Measurements from ENCODE around the gene DDAH1. TPM values are rescaled to one million over a fixed set of nuclear protein-coding genes. Genes with fewer than 3 reads are reported as not detected.

Gene DDAH1
- total and polyA plus RNA-seq, 7 donors, result 11.5 to 43.2 (median 25.2) TPM

DNA sequence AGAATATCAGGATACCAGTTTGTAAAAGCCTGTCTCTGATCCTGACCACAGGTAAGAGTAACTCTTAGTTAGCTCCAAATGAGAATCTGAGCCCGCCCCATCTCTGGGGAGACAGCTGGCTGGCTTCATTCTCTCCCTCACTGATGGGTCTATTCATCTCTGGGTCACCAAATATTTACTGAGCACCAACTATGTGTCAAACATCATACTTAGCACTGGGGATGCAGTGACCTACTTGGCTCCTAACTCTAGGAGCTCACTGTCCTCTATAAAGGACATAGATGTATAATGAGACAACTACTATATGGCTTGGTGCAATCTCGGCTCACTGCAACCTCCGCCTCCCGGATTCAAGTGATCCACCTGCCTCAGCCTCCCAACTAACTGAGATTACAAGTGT is 158.7 kb downstream of the DDAH1 start:
- peaks cover 0 to 8% (median 3%) of the 10 kb centered on the region in 4 donors for H3K4me1 ChIP-seq
- no peaks in the 10 kb centered on the region for H3K9me3 ChIP-seq
- DNase-seq, result no peak
- no peaks in the 10 kb centered on the region for H3K27me3 ChIP-seq
- no peak overlapping the region for H3K4me3 ChIP-seq
- intact Hi-C loops (cut with DNase I), result loop anchor here (5.0 to 10.0 kb wide), 2 partner anchors 401 to 579 kb away; partner anchors contain the start of gene ZNHIT6
- 94 to 95% methylated on average over 4 of the region's 4 CpGs for WGBS, 2 donors
- TF ChIP-seq POLR2A (IDR thresholded peaks at IDR 0.05) (no peak), EP300 (IDR thresholded peaks at IDR 0.05) (no peak), POLR2AphosphoS5 (IDR thresholded peaks at IDR 0.05) (no peak)
- TF ChIP-seq, protein P1, sequence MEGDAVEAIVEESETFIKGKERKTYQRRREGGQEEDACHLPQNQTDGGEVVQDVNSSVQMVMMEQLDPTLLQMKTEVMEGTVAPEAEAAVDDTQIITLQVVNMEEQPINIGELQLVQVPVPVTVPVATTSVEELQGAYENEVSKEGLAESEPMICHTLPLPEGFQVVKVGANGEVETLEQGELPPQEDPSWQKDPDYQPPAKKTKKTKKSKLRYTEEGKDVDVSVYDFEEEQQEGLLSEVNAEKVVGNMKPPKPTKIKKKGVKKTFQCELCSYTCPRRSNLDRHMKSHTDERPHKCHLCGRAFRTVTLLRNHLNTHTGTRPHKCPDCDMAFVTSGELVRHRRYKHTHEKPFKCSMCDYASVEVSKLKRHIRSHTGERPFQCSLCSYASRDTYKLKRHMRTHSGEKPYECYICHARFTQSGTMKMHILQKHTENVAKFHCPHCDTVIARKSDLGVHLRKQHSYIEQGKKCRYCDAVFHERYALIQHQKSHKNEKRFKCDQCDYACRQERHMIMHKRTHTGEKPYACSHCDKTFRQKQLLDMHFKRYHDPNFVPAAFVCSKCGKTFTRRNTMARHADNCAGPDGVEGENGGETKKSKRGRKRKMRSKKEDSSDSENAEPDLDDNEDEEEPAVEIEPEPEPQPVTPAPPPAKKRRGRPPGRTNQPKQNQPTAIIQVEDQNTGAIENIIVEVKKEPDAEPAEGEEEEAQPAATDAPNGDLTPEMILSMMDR (IDR thresholded peaks at IDR 0.05), result no peak
- no peaks in the 10 kb centered on the region for H3K36me3 ChIP-seq
- H3K27ac ChIP-seq, result no peak overlapping the region

DNA sequence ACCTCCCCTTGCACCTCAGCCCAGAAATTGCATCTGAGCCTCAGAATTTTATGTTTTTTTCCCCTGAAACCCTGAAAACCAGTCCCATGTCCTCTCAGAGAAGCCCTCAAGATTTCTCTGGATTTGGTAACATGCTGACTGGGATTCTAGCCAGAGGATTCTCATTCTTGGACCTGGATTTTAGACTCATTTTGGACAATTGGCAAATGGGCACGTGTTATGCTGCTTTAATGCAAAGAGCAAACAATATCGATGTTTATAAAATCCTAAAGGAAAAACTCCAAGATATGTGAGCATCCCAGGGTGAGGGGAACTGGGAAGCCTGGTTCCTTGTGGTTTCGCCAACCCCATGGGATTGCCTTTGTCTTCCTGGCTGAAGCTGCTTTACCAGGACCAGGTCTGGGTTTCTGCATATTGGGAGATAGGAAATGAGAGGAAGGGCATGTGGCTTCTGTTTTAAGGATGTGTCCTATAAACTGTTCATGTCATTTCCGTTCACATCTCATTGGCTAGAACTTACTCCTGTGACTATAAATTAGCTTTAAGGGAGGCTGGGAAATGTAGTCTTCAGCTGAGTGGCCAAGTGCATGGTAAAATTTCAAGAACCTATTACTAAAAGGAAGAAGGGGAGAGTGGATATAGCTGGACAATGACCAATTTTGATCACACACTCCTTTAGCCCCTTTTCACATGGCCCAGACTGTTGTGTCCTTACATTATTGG is 161.4 kb downstream of the DDAH1 start:
- WGBS, 2 donors, result 66 to 90% methylated on average over 4 of the region's 4 CpGs
- Histone ChIP-seq H3K27ac (no peak overlapping the region), H3K4me1 (peaks cover 0 to 8% (median 4%) of the 10 kb centered on the region in 4 donors), H3K36me3 (no peaks in the 10 kb centered on the region), H3K27me3 (no peaks in the 10 kb centered on the region), H3K4me3 (no peak overlapping the region), H3K9me3 (no peaks in the 10 kb centered on the region)
- TF ChIP-seq POLR2A (IDR thresholded peaks at IDR 0.05), result no peak
- TF ChIP-seq, protein P1 (IDR thresholded peaks at IDR 0.05), result no peak
- DNase-seq, result no peak
- intact Hi-C loops (cut with DNase I), result loop anchor here (10.0 kb wide), 1 partner anchor 581 kb away; no protein-coding TSS in a partner anchor

DNA sequence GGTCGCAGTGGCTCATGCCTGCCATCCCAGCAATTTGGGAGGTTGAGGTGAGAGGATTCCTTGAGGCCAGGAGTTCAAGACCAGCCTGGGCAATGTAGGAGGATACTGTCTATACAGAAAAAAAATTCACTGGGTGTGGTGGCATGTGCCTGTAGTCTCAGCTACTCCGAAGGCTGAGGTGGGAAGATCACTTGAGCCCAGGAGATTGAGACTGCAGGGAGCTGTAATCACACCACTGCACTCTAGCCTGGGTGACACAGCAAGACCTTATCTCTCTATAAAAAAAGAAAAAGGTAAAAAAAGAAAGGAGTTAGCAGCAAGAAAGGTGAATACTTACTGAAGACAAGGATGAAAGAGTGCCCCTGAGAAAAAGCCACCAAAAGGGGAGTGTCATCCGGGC is 164.8 kb downstream of the DDAH1 start:
- DNase-seq, result no peak
- no peaks in the 10 kb centered on the region for H3K9me3 ChIP-seq
- no peaks in the 10 kb centered on the region for H3K36me3 ChIP-seq
- H3K4me3 ChIP-seq, result no peak overlapping the region
- WGBS, 2 donors, result 78 to 96% methylated on average over 3 of the region's 3 CpGs
- intact Hi-C loops (cut with DNase I), result loop anchor here (10.0 kb wide), 1 partner anchor 585 kb away; no protein-coding TSS in a partner anchor
- H3K27ac ChIP-seq, result no peak overlapping the region
- peaks cover 0 to 20% (median 15%) of the 10 kb centered on the region in 4 donors for H3K4me1 ChIP-seq
- TF ChIP-seq POLR2AphosphoS5 (IDR thresholded peaks at IDR 0.05) (no peak), EP300 (IDR thresholded peaks at IDR 0.05) (no peak), POLR2A (IDR thresholded peaks at IDR 0.05) (no peak)
- TF ChIP-seq, protein P1 (IDR thresholded peaks at IDR 0.05), result no peak
- H3K27me3 ChIP-seq, result no peaks in the 10 kb centered on the region

DNA sequence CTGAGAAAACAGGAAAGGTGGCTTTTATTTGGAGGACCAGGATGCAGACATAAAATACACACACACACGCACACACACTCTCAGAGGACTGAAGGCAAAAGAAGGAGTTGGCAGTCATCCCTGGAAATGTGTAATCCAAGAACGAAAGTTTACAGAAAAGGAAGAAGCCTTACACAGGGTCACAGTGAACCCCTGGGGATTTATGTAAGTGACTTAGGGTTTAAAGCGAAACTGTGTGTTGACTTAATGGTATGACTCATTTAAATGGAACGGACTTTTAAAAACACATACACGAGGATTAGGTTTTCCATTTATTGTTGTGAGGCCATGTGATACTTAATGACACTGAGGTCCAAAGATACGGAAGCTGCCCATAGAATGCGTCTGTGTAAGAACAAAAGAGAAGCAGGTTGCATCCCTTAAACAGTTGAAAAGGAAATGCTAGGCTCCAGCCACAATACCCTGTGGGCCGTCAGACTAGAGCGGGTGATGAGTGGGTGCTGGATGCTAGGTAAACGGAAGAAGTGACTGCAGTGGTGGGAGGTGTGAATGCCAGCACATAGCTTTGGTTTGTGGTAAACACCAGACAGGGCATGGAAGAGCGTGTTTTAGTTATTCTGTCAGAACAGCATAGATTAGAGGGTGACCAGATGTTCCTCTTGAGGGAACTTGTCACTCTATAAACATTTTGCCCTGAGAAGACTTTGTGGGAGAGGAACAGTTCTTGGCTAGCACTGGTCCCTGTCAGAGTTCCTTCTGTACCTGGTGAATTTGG is 166.9 kb downstream of the DDAH1 start:
- no peak for DNase-seq
- intact Hi-C loops (cut with DNase I), result no loop called here
- peak overlapping the region in 3 of 4 donors; percentile 3 to 17 (median 10) for H3K4me3 ChIP-seq
- no peaks in the 10 kb centered on the region for H3K9me3 ChIP-seq
- peak overlapping the region; percentile 66 to 85 (median 78) for H3K27ac ChIP-seq
- no peaks in the 10 kb centered on the region for H3K27me3 ChIP-seq
- WGBS, 2 donors, result 16 to 26% methylated on average over 11 of the region's 11 CpGs
- peaks cover 0 to 20% (median 15%) of the 10 kb centered on the region in 4 donors for H3K4me1 ChIP-seq
- no peaks in the 10 kb centered on the region for H3K36me3 ChIP-seq
- TF ChIP-seq POLR2AphosphoS5 (IDR thresholded peaks at IDR 0.05) (peak in 3 of 4 donors; percentile 57 to 74 (median 61)), POLR2A (IDR thresholded peaks at IDR 0.05) (no peak)

DNA sequence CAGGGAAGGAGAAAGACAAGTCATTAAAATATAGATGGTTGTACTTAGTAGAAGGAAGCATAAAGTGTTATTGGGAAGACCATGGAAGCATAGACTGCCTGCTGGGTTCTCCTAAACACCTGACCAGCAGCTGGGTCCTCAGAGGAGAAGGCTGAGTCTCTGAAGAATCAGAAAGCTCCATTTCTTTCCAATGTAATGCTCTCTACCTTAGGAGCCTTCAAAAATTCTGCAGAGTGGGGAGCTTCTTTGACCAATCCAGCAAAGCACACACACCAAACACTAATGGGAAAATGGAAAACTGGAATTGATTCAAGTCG is 167.5 kb downstream of the DDAH1 start:
- Histone ChIP-seq H3K9me3 (no peaks in the 10 kb centered on the region), H3K27ac (peak overlapping the region; percentile 66 to 85 (median 78)), H3K4me1 (peaks cover 0 to 20% (median 15%) of the 10 kb centered on the region in 4 donors), H3K36me3 (no peaks in the 10 kb centered on the region), H3K4me3 (peak overlapping the region in 3 of 4 donors; percentile 3 to 17 (median 10)), H3K27me3 (no peaks in the 10 kb centered on the region)
- whole genome bisulfite sequencing, 2 donors, result 8 to 60% methylated on average over 1 of the region's 1 CpG
- intact Hi-C loops (cut with DNase I), result no loop called here
- DNase-seq, result no peak
- TF ChIP-seq POLR2AphosphoS5 (IDR thresholded peaks at IDR 0.05) (no peak), EP300 (IDR thresholded peaks at IDR 0.05) (no peak), POLR2A (IDR thresholded peaks at IDR 0.05) (no peak)
- TF ChIP-seq, protein P1 (IDR thresholded peaks at IDR 0.05), result no peak

All from sigmoid colon (tissue), 7 donors.